GM23338 (cell line): ENCODE results near the gene NFIB. TPM values are rescaled to one million over a fixed set of nuclear protein-coding genes. Genes with fewer than 3 reads are reported as not detected.

ENCODE experiments used
- ATAC-seq: fragments of 200-7000 bp; cut with Tn5 transposase; 3 replicates; pipeline ENCODE4 v1.9.1; 2020
- DNase-seq: peaks from one replicate; pipeline ENCODE4 v3.0.0-alpha.2; 2015; ENCODE audit warnings: low spot score
- H2AFZ ChIP-seq: fragments of 200-600 bp; sonication (generic); 2 replicates; pipeline ENCODE4 v1.8.0; 2016; ENCODE audit warnings: antibody characterized with exemption, mild to moderate bottlenecking, moderate library complexity
- H3F3A ChIP-seq: fragments of 200-600 bp; sonication (generic); replicated peaks from 2 replicates; pipeline ENCODE4 v1.8.0; 2017; ENCODE audit warnings: antibody characterized with exemption, mixed run types, low read depth
- H3K27ac ChIP-seq: fragments of 200-600 bp; sonication (generic); 2 replicates; pipeline ENCODE4 v1.6.1; 2016; ENCODE audit warnings: low read depth
- H3K27me3 ChIP-seq: fragments of 200-600 bp; sonication (generic); 2 replicates; pipeline ENCODE4 v1.8.0; 2016; ENCODE audit warnings: mild to moderate bottlenecking, mixed run types, moderate library complexity; ENCODE audit not compliant: insufficient read depth
- H3K36me3 ChIP-seq: fragments of 200-600 bp; sonication (generic); 2 replicates; pipeline ENCODE4 v1.8.0; 2016; ENCODE audit warnings: mild to moderate bottlenecking; ENCODE audit not compliant: insufficient read depth
- H3K4me1 ChIP-seq: fragments of 200-600 bp; sonication (generic); 2 replicates; pipeline ENCODE4 v1.8.0; 2016; ENCODE audit warnings: mild to moderate bottlenecking, moderate library complexity; ENCODE audit not compliant: insufficient read depth
- H3K4me2 ChIP-seq: fragments of 200-600 bp; sonication (generic); 2 replicates; pipeline ENCODE4 v1.7.1; 2017; ENCODE audit warnings: mixed run types
- H3K4me3 ChIP-seq: fragments of 200-600 bp; sonication (generic); 2 replicates; pipeline ENCODE4 v1.6.1; 2016; ENCODE audit warnings: mixed run types
- H3K79me2 ChIP-seq: fragments of 200-600 bp; sonication (generic); replicated peaks from 2 replicates; pipeline ENCODE4 v1.8.0; 2017; ENCODE audit warnings: mild to moderate bottlenecking; ENCODE audit not compliant: insufficient read depth
- H3K9me2 ChIP-seq: fragments of 200-600 bp; sonication (generic); 2 replicates; pipeline ENCODE4 v1.8.0; 2017; ENCODE audit not compliant: insufficient read depth
- H4K20me1 ChIP-seq: fragments of 200-600 bp; sonication (generic); replicated peaks from 2 replicates; pipeline ENCODE4 v1.8.0; 2017; ENCODE audit warnings: mild to moderate bottlenecking; ENCODE audit not compliant: insufficient read depth
- H3K27ac Mint-ChIP-seq: 2 replicates; pipeline ENCODE4 v1.8.0; 2020; ENCODE audit warnings: inconsistent platforms, mild to moderate bottlenecking, moderate library complexity, mixed read lengths
- H3K27me3 Mint-ChIP-seq: 3 replicates; pipeline ENCODE4 v1.8.0; 2022; ENCODE audit warnings: low read depth, mild to moderate bottlenecking, moderate library complexity, mixed read lengths, inconsistent platforms; ENCODE audit not compliant: insufficient read depth, poor library complexity
- H3K36me3 Mint-ChIP-seq: 3 replicates; pipeline ENCODE4 v1.8.0; 2021; ENCODE audit warnings: low read depth, mild to moderate bottlenecking, inconsistent platforms, moderate library complexity, mixed read lengths
- H3K4me1 Mint-ChIP-seq: 3 replicates; pipeline ENCODE4 v1.8.0; 2020; ENCODE audit warnings: mild to moderate bottlenecking, inconsistent platforms, mixed read lengths
- H3K4me3 Mint-ChIP-seq: 3 replicates; pipeline ENCODE4 v1.8.0; 2021; ENCODE audit warnings: moderate library complexity, mild to moderate bottlenecking, inconsistent platforms, mixed read lengths
- H3K9me3 Mint-ChIP-seq: 3 replicates; pipeline ENCODE4 v1.8.0; 2020; ENCODE audit warnings: moderate library complexity, mild to moderate bottlenecking, inconsistent platforms, mixed read lengths
- EZH2 ChIP-seq: fragments of 200-600 bp; sonication (generic); IDR thresholded peaks from one replicate; pipeline ENCODE4 v1.8.0; 2017; ENCODE audit warnings: antibody characterized with exemption, mild to moderate bottlenecking, low read depth; ENCODE audit not compliant: unreplicated experiment
- STAT1 ChIP-seq: IDR thresholded peaks from one replicate; pipeline ENCODE4 v1.6.1; 2016; ENCODE audit warnings: antibody characterized with exemption; ENCODE audit not compliant: unreplicated experiment
- ZNF114 ChIP-seq: fragments of 250-450 bp; sonication (Bioruptor Pico); IDR thresholded peaks from 2 replicates; pipeline ENCODE4 v1.5.0; 2020; ENCODE audit warnings: mild to moderate bottlenecking, moderate library complexity
- ZNF331 ChIP-seq: fragments of 250-450 bp; sonication (Bioruptor Pico); IDR thresholded peaks from 2 replicates; pipeline ENCODE4 v1.5.0; 2020; ENCODE audit warnings: low read depth, mild to moderate bottlenecking, moderate library complexity
- polyA plus RNA-seq: library from polyadenylated mRNA; unstranded; fragments of >200 nt; fragmentation: Nextera tagmentation; extraction: Ambion mirVana; gene quantifications from 2 replicates; pipeline ENCODE4 v1.2.1, GENCODE V29; 2016
- total RNA-seq: library from RNA; depleted of rRNA; stranded (reverse); fragments of >200 nt; shearing (Covaris generic); gene quantifications from 2 replicates; pipeline ENCODE4 v1.2.3, GENCODE V29; 2014
- TF ChIP-seq, protein P1 (sequence below): IDR thresholded peaks from 2 replicates; pipeline ENCODE4 v1.6.1; 2016; ENCODE audit warnings: antibody characterized with exemption
- TF ChIP-seq, protein P2 (sequence below): fragments of 250-450 bp; sonication (Bioruptor Pico); IDR thresholded peaks from 2 replicates; pipeline ENCODE4 v1.5.0; 2020; ENCODE audit warnings: mild to moderate bottlenecking, moderate library complexity

NFIB gene
- total and polyA plus RNA-seq, 2 experiments from 2014 or later = 3.9 to 4.7 TPM

DNA sequence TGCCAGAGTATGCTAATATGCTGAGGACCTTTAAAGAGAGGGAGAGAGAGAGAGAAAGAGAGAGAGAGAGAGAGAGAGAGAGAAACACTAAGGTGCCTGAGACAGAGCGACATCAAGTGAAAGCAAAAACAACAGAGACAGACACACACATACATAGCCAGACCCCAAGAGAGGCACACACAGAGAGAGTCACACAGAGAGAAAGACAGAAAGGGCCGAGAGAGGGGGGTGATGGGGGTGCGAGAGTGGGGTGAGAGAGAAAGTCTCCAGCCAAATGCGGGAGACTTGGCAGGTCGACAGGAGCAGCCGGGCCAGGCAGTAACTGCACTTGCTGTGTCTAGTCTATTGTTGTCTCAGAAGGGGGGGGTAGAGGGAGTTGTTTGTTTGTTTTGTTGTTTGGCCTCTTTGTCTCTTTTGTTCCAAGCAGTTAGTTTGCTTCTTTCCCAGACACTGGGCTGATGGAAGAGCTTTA, 30.1 kb upstream of the NFIB start (continued):
- TF ChIP-seq, protein P1, sequence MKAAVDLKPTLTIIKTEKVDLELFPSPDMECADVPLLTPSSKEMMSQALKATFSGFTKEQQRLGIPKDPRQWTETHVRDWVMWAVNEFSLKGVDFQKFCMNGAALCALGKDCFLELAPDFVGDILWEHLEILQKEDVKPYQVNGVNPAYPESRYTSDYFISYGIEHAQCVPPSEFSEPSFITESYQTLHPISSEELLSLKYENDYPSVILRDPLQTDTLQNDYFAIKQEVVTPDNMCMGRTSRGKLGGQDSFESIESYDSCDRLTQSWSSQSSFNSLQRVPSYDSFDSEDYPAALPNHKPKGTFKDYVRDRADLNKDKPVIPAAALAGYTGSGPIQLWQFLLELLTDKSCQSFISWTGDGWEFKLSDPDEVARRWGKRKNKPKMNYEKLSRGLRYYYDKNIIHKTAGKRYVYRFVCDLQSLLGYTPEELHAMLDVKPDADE = no peak

DNA sequence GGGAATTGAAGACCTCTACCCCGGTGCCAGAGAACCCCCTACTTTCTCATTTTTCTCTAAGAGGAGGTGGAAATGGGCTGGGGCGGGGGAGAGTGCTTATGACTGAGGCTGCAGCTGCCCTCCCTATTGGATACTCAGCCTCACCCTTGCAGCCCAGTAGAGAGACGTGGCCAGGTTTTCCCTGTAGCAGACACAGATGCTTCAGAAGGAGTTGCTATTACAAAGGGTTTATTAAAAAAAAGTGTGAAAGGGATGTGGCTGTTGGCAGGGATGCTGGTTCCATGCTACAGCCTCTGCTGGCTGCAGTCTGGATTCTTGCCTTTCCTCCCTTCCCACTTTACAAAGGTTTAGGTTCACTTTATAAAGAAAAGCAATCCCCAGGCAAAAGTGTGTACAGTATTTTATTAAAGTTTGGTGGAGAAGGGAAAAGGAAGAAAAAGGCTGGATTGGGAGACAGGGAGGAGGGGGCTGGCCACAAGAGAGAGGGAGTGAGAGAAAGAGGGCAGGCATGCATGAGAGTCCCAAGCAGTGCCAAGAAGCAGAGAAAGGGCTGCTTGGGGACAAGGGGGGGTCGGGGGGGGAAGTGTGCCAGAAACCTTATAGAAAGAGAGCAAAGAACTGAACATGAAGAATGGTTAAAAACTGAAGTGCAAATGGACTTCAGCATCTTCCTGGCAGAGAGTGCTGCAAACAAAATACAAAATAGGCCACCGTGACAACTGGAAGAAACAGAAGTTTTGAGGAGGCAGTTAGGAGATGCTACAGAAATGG, 29.5 kb upstream of the NFIB start:
- no peaks in the 10 kb centered on the region for H3K9me3 Mint-ChIP-seq
- H3K4me3 Mint-ChIP-seq = no peak overlapping the region
- peaks cover 39% of the 10 kb centered on the region for H3K27me3 Mint-ChIP-seq
- H3K36me3 Mint-ChIP-seq = no peaks in the 10 kb centered on the region
- DNase-seq = no peak
- no peak overlapping the region for H3K27ac Mint-ChIP-seq
- Histone ChIP-seq H3K27ac (no peak overlapping the region), H3K36me3 (no peaks in the 10 kb centered on the region), H3K79me2 (no peaks in the 10 kb centered on the region), H4K20me1 (no peaks in the 10 kb centered on the region), H2AFZ (no peak overlapping the region), H3K27me3 (peaks cover 98% of the 10 kb centered on the region), H3K4me2 (peak overlapping the region; percentile 100), H3K9me2 (no peaks in the 10 kb centered on the region), H3F3A (peaks cover 14% of the 10 kb centered on the region), H3K4me3 (peak overlapping the region; percentile 88), H3K4me1 (peaks cover 59% of the 10 kb centered on the region)
- H3K4me1 Mint-ChIP-seq = peaks cover 24% of the 10 kb centered on the region
- TF ChIP-seq ZNF331 (CRISPR knock-in tag) (no peak), STAT1 (no peak), ZNF114 (no peak), EZH2 (no peak)
- TF ChIP-seq, protein P1 = no peak
- ATAC-seq = no peak

DNA sequence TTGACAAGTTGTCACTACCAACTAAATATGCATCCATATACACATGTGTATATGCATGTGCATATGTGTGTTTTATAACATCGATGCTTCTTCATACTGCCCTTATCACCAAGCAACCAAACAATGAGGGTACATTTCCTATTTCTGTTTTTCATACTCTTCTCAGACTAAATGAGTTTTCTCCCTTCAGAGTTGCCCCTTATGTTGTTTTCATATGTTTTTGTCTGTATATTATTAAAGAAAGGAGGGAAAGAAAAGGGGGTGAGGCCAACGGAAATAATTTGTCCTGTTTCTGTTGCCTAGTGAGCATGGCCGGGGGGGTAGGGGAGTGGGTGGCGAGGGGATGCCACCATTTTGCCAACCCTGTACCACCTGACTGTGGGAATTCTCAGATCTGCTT, 28.8 kb upstream of the NFIB start:
- Histone ChIP-seq H3K4me3 (peak overlapping the region; percentile 88; the same call in 1 of the 2 replicates), H3K4me1 (peaks cover 55% of the 10 kb centered on the region), H4K20me1 (no peaks in the 10 kb centered on the region), H3K79me2 (no peaks in the 10 kb centered on the region), H3K27ac (no peak overlapping the region), H3K36me3 (no peaks in the 10 kb centered on the region), H3K9me2 (no peaks in the 10 kb centered on the region), H2AFZ (no peak overlapping the region), H3K4me2 (peak overlapping the region; percentile 100; the same call in 1 of the 2 replicates), H3K27me3 (peaks cover 93% of the 10 kb centered on the region), H3F3A (peaks cover 9% of the 10 kb centered on the region)
- Mint-ChIP-seq H3K27me3 (peaks cover 37% of the 10 kb centered on the region), H3K27ac (no peak overlapping the region), H3K9me3 (no peaks in the 10 kb centered on the region), H3K36me3 (no peaks in the 10 kb centered on the region), H3K4me3 (no peak overlapping the region), H3K4me1 (peaks cover 21% of the 10 kb centered on the region)
- no peak for ATAC-seq
- DNase-seq = no peak
- TF ChIP-seq EZH2 = no peak
- TF ChIP-seq, protein P2, sequence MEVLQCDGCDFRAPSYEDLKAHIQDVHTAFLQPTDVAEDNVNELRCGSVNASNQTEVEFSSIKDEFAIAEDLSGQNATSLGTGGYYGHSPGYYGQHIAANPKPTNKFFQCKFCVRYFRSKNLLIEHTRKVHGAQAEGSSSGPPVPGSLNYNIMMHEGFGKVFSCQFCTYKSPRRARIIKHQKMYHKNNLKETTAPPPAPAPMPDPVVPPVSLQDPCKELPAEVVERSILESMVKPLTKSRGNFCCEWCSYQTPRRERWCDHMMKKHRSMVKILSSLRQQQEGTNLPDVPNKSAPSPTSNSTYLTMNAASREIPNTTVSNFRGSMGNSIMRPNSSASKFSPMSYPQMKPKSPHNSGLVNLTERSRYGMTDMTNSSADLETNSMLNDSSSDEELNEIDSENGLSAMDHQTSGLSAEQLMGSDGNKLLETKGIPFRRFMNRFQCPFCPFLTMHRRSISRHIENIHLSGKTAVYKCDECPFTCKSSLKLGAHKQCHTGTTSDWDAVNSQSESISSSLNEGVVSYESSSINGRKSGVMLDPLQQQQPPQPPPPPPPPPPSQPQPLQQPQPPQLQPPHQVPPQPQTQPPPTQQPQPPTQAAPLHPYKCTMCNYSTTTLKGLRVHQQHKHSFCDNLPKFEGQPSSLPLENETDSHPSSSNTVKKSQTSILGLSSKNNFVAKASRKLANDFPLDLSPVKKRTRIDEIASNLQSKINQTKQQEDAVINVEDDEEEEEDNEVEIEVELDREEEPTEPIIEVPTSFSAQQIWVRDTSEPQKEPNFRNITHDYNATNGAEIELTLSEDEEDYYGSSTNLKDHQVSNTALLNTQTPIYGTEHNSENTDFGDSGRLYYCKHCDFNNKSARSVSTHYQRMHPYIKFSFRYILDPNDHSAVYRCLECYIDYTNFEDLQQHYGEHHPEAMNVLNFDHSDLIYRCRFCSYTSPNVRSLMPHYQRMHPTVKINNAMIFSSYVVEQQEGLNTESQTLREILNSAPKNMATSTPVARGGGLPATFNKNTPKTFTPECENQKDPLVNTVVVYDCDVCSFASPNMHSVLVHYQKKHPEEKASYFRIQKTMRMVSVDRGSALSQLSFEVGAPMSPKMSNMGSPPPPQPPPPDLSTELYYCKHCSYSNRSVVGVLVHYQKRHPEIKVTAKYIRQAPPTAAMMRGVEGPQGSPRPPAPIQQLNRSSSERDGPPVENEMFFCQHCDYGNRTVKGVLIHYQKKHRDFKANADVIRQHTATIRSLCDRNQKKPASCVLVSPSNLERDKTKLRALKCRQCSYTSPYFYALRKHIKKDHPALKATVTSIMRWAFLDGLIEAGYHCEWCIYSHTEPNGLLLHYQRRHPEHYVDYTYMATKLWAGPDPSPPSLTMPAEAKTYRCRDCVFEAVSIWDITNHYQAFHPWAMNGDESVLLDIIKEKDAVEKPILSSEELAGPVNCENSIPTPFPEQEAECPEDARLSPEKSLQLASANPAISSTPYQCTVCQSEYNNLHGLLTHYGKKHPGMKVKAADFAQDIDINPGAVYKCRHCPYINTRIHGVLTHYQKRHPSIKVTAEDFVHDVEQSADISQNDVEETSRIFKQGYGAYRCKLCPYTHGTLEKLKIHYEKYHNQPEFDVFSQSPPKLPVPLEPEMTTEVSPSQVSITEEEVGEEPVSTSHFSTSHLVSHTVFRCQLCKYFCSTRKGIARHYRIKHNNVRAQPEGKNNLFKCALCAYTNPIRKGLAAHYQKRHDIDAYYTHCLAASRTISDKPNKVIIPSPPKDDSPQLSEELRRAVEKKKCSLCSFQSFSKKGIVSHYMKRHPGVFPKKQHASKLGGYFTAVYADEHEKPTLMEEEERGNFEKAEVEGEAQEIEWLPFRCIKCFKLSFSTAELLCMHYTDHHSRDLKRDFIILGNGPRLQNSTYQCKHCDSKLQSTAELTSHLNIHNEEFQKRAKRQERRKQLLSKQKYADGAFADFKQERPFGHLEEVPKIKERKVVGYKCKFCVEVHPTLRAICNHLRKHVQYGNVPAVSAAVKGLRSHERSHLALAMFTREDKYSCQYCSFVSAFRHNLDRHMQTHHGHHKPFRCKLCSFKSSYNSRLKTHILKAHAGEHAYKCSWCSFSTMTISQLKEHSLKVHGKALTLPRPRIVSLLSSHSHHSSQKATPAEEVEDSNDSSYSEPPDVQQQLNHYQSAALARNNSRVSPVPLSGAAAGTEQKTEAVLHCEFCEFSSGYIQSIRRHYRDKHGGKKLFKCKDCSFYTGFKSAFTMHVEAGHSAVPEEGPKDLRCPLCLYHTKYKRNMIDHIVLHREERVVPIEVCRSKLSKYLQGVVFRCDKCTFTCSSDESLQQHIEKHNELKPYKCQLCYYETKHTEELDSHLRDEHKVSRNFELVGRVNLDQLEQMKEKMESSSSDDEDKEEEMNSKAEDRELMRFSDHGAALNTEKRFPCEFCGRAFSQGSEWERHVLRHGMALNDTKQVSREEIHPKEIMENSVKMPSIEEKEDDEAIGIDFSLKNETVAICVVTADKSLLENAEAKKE (CRISPR knock-in tag) = no peak
